Measurements from ENCODE around the gene TTN.

TTN gene

GRCh38 chr2:178827739-178828485 lies 20.7 kb upstream of the TTN start:
- no peak for DNase-seq
- no peaks in the 10 kb centered on the region for H3K27me3 Mint-ChIP-seq
- peaks cover 5% of the 10 kb centered on the region for H3K36me3 Mint-ChIP-seq (ENCODE audit: low read depth)
- no peak overlapping the region for H3K27ac Mint-ChIP-seq
- H3K9me3 Mint-ChIP-seq = no peaks in the 10 kb centered on the region
- H3K4me1 Mint-ChIP-seq (ENCODE audit: low read depth) = peaks cover 15% of the 10 kb centered on the region
- H3K4me3 Mint-ChIP-seq = no peak overlapping the region

- Mint-ChIP-seq H3K4me3 (no peak overlapping the region), H3K4me1 (ENCODE audit: low read depth) (peaks cover 15% of the 10 kb centered on the region), H3K9me3 (no peaks in the 10 kb centered on the region), H3K36me3 (ENCODE audit: low read depth) (peaks cover 5% of the 10 kb centered on the region), H3K27ac (no peak overlapping the region), H3K27me3 (no peaks in the 10 kb centered on the region)
- no peak for DNase-seq
These were observed 19.9 kb upstream of the TTN start for GRCh38 chr2:178827111-178827510.

- no peak overlapping the region for H3K27ac Mint-ChIP-seq
- H3K9me3 Mint-ChIP-seq = no peaks in the 10 kb centered on the region
- H3K4me3 Mint-ChIP-seq = no peak overlapping the region
- no peaks in the 10 kb centered on the region for H3K27me3 Mint-ChIP-seq
- no peak for DNase-seq
- peaks cover 13% of the 10 kb centered on the region for H3K4me1 Mint-ChIP-seq (ENCODE audit: low read depth)
- peaks cover 5% of the 10 kb centered on the region for H3K36me3 Mint-ChIP-seq (ENCODE audit: low read depth)
These were observed 18.0 kb upstream of the TTN start for GRCh38 chr2:178825183-178825582.

GRCh38 chr2:178824181-178824580 lies 17.0 kb upstream of the TTN start:
- H3K36me3 Mint-ChIP-seq (ENCODE audit: low read depth) = peaks cover 5% of the 10 kb centered on the region
- H3K4me3 Mint-ChIP-seq = no peak overlapping the region
- no peaks in the 10 kb centered on the region for H3K27me3 Mint-ChIP-seq
- H3K27ac Mint-ChIP-seq = no peak overlapping the region
- no peaks in the 10 kb centered on the region for H3K9me3 Mint-ChIP-seq
- DNase-seq = no peak
- peaks cover 6% of the 10 kb centered on the region for H3K4me1 Mint-ChIP-seq (ENCODE audit: low read depth)

- no peak for DNase-seq
- no peaks in the 10 kb centered on the region for H3K9me3 Mint-ChIP-seq
- H3K27ac Mint-ChIP-seq = peak overlapping the region; percentile 9
- H3K4me3 Mint-ChIP-seq = peak overlapping the region; percentile 3
- peaks cover 4% of the 10 kb centered on the region for H3K4me1 Mint-ChIP-seq (ENCODE audit: low read depth)
- no peaks in the 10 kb centered on the region for H3K27me3 Mint-ChIP-seq
- no peaks in the 10 kb centered on the region for H3K36me3 Mint-ChIP-seq (ENCODE audit: low read depth)
These were observed 12.8 kb upstream of the TTN start for GRCh38 chr2:178819992-178820391.

GRCh38 chr2:178819147-178819875 lies 12.1 kb upstream of the TTN start:
- no peak for DNase-seq
- H3K9me3 Mint-ChIP-seq = no peaks in the 10 kb centered on the region
- no peaks in the 10 kb centered on the region for H3K27me3 Mint-ChIP-seq
- no peak overlapping the region for H3K4me3 Mint-ChIP-seq
- H3K4me1 Mint-ChIP-seq (ENCODE audit: low read depth) = peaks cover 4% of the 10 kb centered on the region
- no peaks in the 10 kb centered on the region for H3K36me3 Mint-ChIP-seq (ENCODE audit: low read depth)
- no peak overlapping the region for H3K27ac Mint-ChIP-seq

- no peaks in the 10 kb centered on the region for H3K36me3 Mint-ChIP-seq (ENCODE audit: low read depth)
- H3K4me3 Mint-ChIP-seq = no peak overlapping the region
- no peaks in the 10 kb centered on the region for H3K4me1 Mint-ChIP-seq (ENCODE audit: low read depth)
- H3K27ac Mint-ChIP-seq = no peak overlapping the region
- no peak for DNase-seq
- no peaks in the 10 kb centered on the region for H3K27me3 Mint-ChIP-seq
- no peaks in the 10 kb centered on the region for H3K9me3 Mint-ChIP-seq
These were observed 4.7 kb upstream of the TTN start for GRCh38 chr2:178811901-178812300.

- Mint-ChIP-seq H3K36me3 (ENCODE audit: low read depth) (no peaks in the 10 kb centered on the region), H3K27me3 (no peaks in the 10 kb centered on the region), H3K4me1 (ENCODE audit: low read depth) (no peaks in the 10 kb centered on the region), H3K9me3 (no peaks in the 10 kb centered on the region), H3K27ac (no peak overlapping the region), H3K4me3 (no peak overlapping the region)
- DNase-seq = no peak
These were observed 3.8 kb upstream of the TTN start for GRCh38 chr2:178811045-178811444.

GRCh38 chr2:178810422-178810821 lies 3.2 kb upstream of the TTN start:
- H3K36me3 Mint-ChIP-seq (ENCODE audit: low read depth) = no peaks in the 10 kb centered on the region
- H3K9me3 Mint-ChIP-seq = no peaks in the 10 kb centered on the region
- no peak overlapping the region for H3K4me3 Mint-ChIP-seq
- no peaks in the 10 kb centered on the region for H3K4me1 Mint-ChIP-seq (ENCODE audit: low read depth)
- H3K27ac Mint-ChIP-seq = no peak overlapping the region
- no peak for DNase-seq
- H3K27me3 Mint-ChIP-seq = no peaks in the 10 kb centered on the region

GRCh38 chr2:178806543-178806942 lies 680 bp downstream of the TTN start:
- DNase-seq = no peak
- H3K4me1 Mint-ChIP-seq (ENCODE audit: low read depth) = no peaks in the 10 kb centered on the region
- no peak overlapping the region for H3K4me3 Mint-ChIP-seq
- H3K9me3 Mint-ChIP-seq = no peaks in the 10 kb centered on the region
- H3K27ac Mint-ChIP-seq = no peak overlapping the region
- H3K36me3 Mint-ChIP-seq (ENCODE audit: low read depth) = no peaks in the 10 kb centered on the region
- no peaks in the 10 kb centered on the region for H3K27me3 Mint-ChIP-seq

- Mint-ChIP-seq H3K27ac (no peak overlapping the region), H3K4me1 (ENCODE audit: low read depth) (no peaks in the 10 kb centered on the region), H3K4me3 (no peak overlapping the region), H3K9me3 (no peaks in the 10 kb centered on the region), H3K27me3 (no peaks in the 10 kb centered on the region), H3K36me3 (ENCODE audit: low read depth) (no peaks in the 10 kb centered on the region)
- DNase-seq = no peak
These were observed 1.8 kb downstream of the TTN start for GRCh38 chr2:178805457-178805856.

- Mint-ChIP-seq H3K36me3 (ENCODE audit: low read depth) (no peaks in the 10 kb centered on the region), H3K9me3 (no peaks in the 10 kb centered on the region), H3K4me3 (no peak overlapping the region), H3K27me3 (no peaks in the 10 kb centered on the region), H3K27ac (no peak overlapping the region), H3K4me1 (ENCODE audit: low read depth) (no peaks in the 10 kb centered on the region)
- no peak for DNase-seq
These were observed 2.4 kb downstream of the TTN start for GRCh38 chr2:178804791-178805190.

- Mint-ChIP-seq H3K27me3 (no peaks in the 10 kb centered on the region), H3K36me3 (ENCODE audit: low read depth) (peaks cover 6% of the 10 kb centered on the region), H3K4me1 (ENCODE audit: low read depth) (no peaks in the 10 kb centered on the region), H3K9me3 (no peaks in the 10 kb centered on the region), H3K4me3 (no peak overlapping the region), H3K27ac (no peak overlapping the region)
- DNase-seq = no peak
These were observed 6.7 kb downstream of the TTN start for GRCh38 chr2:178800510-178800909.

GRCh38 chr2:178799305-178799704 lies 7.9 kb downstream of the TTN start:
- Mint-ChIP-seq H3K4me1 (ENCODE audit: low read depth) (no peaks in the 10 kb centered on the region), H3K27me3 (no peaks in the 10 kb centered on the region), H3K9me3 (no peaks in the 10 kb centered on the region), H3K27ac (no peak overlapping the region), H3K36me3 (ENCODE audit: low read depth) (peaks cover 10% of the 10 kb centered on the region), H3K4me3 (no peak overlapping the region)
- no peak for DNase-seq

GRCh38 chr2:178796079-178796677 lies 11.0 kb downstream of the TTN start:
- H3K36me3 Mint-ChIP-seq (ENCODE audit: low read depth) = peaks cover 31% of the 10 kb centered on the region
- no peaks in the 10 kb centered on the region for H3K27me3 Mint-ChIP-seq
- no peak for DNase-seq
- no peaks in the 10 kb centered on the region for H3K9me3 Mint-ChIP-seq
- no peaks in the 10 kb centered on the region for H3K4me1 Mint-ChIP-seq (ENCODE audit: low read depth)
- H3K4me3 Mint-ChIP-seq = no peak overlapping the region
- H3K27ac Mint-ChIP-seq = no peak overlapping the region

Data from activated T-cell treated with anti-CD3 and anti-CD28 coated beads, Interleukin-2, amount 50 U/mL, for 24 hours (primary cell).